Fibroblast of the conjunctiva (primary cell): ENCODE measurements around the gene GAS6.

ENCODE experiments used
- DNase-seq: peaks from one replicate; pipeline ENCODE4 v3.0.0-alpha.2; 2010; ENCODE audit warnings: low read depth

The GAS6 gene

GRCh38 chr13:113851826-113852535 is 11.9 kb downstream of the GAS6 start:
- no peak for DNase-seq

- no peak for DNase-seq
Observed at GRCh38 chr13:113851480-113851803, 12.4 kb downstream of the GAS6 start.

DNA sequence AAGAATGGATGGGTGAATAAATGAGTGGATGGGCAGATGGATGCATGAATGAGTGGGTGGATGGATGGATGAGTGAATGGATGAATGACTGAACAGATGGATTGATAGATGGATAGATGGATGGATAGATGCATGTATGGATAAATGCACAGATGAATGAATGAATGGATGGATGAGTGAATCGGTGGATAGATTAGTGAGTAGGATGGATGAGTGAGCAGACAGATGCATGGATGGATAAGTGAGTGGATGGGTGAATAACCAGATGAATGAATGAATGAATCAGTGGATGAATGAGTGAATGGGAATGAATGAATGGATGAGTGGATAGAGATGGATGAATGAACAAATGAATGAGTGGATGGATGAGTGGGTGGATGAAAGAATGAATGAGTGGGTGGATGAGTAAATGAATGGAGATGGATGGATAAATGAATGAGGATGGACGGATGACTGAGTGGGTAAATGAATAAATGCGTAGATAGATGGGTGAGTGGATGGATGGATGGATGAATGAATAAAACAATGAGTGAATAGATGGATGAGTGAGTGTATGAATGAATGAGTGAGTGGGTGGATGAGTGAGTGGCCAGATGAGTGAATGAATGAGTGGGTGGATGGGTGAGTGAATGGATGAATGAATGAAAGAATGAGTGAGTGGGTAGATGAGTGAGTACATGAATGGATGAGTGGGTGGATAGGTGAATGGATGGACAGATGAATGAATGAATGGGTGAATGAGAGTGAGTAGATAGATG is 13.0 kb downstream of the GAS6 start:
- DNase-seq: no peak

GRCh38 chr13:113849981-113850721 is 13.7 kb downstream of the GAS6 start:
- DNase-seq: no peak

DNA sequence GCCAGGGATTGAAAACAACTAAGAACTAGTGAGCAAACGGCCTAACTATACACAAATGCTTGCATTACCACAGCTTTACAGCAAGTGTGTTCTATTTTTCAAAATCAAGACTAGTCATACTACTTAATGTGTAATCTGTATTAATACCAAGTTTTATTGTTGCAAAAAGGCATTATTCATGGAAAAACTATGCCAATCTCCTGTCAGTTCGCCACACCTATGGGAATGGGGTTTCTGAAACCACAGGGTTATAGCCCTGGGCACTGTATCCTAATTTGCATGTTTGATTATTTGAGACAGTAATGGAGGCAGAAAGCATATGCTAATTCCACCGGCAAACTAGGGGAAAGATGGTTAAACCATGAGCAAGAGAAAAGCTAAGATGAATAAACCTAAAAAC is 14.3 kb downstream of the GAS6 start:
- no peak for DNase-seq

- no peak for DNase-seq
Observed at GRCh38 chr13:113848431-113849260, 15.2 kb downstream of the GAS6 start.

GRCh38 chr13:113848020-113848419 is 15.9 kb downstream of the GAS6 start:
- DNase-seq: no peak

DNA sequence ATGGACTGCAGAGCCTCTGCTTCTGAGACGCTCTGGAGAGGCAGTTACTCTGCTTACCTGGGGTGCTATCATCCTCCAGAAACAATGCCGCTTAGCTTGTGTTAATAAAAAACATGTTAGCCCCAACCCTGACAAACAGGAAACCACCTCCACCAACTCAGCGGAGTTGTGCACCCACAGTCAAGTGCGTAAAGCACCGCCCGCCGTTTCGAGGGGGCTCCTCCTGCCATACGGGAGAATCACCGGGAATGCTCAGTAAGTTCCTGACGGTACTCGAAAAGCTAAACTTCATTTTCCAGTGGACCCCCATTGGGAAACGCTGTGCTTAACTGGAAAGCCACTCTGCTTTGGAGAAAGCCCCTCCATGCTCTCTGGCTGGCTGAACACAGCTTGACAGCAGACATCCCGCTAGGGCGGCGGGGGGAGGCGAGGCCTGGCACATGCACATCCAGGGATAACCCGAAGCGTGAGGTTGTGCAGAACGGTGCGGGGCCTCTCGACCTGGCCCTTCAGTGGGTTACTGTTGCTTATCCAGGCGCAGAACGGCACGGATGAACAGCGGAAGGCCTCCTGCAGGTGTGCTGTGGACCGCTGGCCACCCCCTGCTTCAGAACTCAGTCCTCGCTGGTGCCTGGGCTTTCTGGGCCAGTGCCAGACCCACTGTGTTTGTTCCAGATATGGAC is 17.1 kb downstream of the GAS6 start:
- no peak for DNase-seq

DNA sequence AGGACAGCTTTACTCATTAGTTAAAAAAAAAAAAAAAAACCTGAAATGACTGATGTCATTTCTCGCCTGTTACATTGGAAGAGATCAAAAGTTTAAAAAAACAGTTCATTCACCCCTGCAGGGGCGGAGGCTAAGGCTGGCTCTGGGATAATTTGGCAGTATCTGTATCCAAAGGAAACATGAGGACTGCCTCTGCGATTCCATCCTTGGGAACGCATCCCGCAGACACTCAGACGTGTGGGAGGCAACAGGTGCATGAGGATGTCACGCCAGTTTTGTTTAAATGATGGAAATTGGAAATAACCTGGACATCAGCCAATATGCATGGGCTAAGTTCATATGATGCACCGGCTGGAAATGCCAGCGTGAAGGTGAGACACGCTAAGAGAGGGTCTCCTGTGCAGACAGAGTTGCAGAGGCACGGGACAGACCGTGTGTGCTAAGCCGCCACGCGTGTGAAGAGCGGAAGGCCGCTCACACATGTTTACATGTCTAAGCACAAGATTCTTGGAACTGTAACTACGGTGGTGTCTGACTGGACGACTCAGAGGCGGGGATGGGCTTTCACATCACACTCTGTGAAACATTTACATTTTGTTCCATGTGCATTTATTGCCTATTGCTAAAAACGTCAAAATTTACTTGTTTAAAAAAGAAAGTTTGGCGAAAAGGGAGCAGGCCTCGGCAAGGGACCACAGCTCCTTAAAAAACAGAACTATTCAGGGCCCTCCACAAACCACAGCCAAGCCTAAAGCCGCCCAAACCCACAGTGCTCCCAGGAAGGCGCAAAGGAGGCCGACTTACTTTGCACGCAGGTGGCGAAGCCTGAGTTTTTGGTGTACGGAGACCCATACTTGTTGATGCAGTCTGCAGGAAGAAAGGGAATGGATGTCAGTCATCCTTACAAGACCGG is 17.9 kb downstream of the GAS6 start:
- DNase-seq: no peak

DNA sequence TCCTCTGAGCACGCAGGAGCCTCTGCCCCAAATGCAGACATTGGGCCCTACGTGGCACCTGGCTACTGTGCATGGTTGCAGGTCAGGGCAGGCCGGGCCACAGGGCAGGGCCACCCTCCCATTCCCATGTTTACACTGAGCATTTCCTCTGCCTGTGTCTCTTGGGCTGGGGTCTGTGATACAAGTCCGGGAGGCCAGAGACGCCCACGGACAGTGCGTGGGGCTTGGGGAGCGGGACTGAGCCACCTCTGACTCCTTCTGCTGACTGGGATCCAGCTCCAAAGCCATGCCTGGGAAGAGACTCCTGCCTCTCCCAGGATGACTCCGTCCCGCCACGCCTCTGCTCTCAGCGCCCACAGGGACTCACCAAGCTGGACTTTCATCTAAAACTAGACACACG is 18.8 kb downstream of the GAS6 start:
- no peak for DNase-seq

GRCh38 chr13:113843864-113844556 is 19.9 kb downstream of the GAS6 start:
- DNase-seq: no peak

- DNase-seq: no peak
Observed at GRCh38 chr13:113843063-113843654, 20.7 kb downstream of the GAS6 start.

- no peak for DNase-seq
Observed at GRCh38 chr13:113842336-113843062, 21.4 kb downstream of the GAS6 start.

DNA sequence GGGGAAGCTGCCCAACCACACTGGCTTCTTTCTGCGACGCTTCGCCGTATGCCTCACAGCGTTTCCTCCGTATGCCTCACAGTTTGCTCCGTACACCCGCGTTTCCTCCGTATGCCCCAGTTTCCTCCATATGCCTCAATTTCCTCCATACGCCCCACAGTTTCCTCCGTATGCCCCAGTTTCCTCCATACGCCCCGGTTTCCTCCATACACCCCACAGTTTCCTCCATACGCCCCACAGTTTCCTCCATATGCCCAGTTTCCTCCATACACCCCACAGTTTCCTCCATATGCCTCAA is 22.6 kb downstream of the GAS6 start:
- no peak for DNase-seq

DNA sequence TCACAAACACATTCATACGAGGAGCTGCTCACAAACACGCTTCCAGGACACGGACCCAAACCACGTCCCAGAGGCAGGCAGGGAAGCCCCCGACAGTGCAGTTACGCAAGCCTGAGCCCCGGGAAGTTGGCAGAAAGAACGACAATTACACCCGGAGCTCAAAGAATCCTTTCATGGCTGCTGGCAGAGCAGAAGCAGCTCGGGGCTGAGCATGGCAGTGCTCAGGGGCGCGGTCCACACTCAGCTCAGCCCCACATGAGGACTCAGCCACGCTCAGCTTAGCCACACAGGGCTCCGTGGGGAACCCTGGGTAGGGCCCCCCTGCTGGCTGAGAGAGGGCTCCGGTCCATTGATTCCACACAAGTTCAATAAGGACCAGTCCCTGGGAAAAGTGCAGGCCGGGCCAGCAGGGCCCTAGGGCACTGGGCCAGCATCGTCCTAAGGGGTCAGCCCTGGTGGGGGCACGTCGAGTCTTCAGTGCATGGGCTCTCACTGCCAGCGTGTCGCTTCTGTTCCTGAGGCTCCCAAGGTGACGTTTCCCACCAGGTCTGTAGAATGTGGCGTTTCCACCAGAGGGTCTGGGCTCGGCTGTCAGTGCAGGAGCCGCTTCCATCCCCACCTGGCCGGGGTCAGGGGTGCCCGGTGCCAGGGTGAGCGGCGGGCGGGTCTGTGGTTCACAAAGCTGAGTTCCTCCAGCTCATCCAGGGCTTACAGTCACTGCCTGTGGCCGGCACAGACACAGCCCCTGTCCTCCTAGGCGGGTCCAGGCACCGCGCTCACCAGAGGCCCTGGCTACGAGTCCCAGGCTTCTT is 23.1 kb downstream of the GAS6 start:
- DNase-seq: no peak

DNA sequence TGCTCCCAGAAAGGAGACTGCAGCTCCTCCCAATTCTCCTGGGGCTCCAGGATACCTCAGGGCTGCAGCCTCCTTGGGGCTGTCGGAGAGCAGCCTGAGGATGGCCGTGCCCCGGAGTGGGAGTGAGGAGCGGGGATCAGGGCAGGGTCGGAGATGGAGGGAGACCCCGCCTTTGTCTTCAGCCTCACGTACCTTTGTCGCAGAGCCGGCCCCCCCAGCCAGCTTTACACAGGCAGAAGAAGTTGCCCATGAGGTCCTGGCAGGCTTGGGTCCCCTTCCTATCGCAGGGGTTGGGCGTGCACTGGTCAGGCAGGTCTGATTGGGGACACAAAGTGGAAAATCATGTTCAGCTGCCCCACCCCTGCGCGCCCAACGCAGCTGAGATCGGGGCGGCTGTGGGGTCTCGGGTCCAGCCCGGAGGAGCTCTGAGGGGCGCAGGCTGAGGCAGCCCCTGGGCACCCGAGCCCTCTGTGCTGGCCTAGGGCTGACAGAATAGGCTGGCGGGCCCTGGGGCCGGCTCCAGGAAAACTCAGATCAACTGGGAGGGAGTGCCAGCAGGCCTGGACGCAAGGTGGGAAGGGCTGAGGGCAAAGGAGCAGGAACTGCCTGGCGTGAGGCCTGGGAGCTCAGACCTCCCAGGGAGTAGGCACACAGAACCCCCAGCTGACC is 24.2 kb downstream of the GAS6 start:
- DNase-seq: no peak

GRCh38 chr13:113838711-113839201 is 25.1 kb downstream of the GAS6 start:
- DNase-seq: no peak
